SU-DHL-6 (cell line): ENCODE results near the gene PRPF31.

ENCODE experiments used
- EZH2phosphoT487 ChIP-seq: fragments of 200-600 bp; sonication (generic), shearing (Covaris generic); conservative IDR thresholded peaks from 2 replicates; pipeline ENCODE4 v1.6.1; 2018; ENCODE audit warnings: mild to moderate bottlenecking, antibody characterized with exemption, low read length, moderate library complexity, mixed read lengths
- TF ChIP-seq, protein P1 (sequence below): fragments of 200-600 bp; sonication (generic); IDR thresholded peaks from one replicate; pipeline ENCODE4 v1.5.1; 2017; ENCODE audit warnings: antibody characterized with exemption, mild to moderate bottlenecking, low read length, moderate library complexity; ENCODE audit not compliant: insufficient read depth, poor library complexity, severe bottlenecking

DNA sequence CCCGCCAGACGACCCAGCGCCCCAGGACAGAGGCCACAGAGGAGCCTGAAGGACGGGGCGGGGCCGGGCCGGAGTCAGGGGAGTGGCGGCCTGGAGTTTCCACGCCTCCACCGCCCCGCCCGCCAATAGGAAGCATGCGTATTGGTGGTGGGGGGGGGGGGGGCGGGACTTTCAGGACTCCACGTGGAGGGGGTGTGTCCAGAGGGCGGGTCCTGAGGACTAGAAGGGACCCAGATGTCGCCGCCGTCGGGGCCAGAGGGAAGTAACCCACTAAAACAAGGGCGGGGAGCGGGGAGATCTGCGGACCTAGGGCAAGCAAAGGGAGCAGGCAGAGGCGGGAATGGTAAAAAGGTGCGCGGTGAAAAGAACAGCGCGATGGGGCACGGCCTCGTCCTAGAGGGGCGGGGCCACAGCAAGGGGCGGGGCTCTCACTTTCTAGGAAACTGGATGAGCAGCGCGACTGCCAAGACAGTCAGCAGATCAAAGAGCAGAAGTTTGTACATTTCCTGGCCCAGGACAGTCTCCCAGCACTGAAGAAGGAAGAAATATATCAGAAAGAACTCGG lies 46.8 kb downstream of the PRPF31 start:
- TF ChIP-seq, protein P1, sequence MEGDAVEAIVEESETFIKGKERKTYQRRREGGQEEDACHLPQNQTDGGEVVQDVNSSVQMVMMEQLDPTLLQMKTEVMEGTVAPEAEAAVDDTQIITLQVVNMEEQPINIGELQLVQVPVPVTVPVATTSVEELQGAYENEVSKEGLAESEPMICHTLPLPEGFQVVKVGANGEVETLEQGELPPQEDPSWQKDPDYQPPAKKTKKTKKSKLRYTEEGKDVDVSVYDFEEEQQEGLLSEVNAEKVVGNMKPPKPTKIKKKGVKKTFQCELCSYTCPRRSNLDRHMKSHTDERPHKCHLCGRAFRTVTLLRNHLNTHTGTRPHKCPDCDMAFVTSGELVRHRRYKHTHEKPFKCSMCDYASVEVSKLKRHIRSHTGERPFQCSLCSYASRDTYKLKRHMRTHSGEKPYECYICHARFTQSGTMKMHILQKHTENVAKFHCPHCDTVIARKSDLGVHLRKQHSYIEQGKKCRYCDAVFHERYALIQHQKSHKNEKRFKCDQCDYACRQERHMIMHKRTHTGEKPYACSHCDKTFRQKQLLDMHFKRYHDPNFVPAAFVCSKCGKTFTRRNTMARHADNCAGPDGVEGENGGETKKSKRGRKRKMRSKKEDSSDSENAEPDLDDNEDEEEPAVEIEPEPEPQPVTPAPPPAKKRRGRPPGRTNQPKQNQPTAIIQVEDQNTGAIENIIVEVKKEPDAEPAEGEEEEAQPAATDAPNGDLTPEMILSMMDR: no peak
- no peak for TF ChIP-seq EZH2phosphoT487
